ENCODE data around the gene TGFB3. TPM values are rescaled to one million over a fixed set of nuclear protein-coding genes. Genes with fewer than 3 reads are reported as not detected.

The TGFB3 gene
- total RNA-seq, 3 donors from 2014 or later (not counting 1 experiment from before 2014, with no cell fraction given) = 10.6 to 12.8 (median 12.3) TPM

- Mint-ChIP-seq H3K4me1 (no peaks in the 10 kb centered on the region), H3K9me3 (peaks cover 6 to 17% of the 10 kb centered on the region in 2 donors), H3K36me3 (peaks cover 20% of the 10 kb centered on the region), H3K27ac (no peak overlapping the region), H3K27me3 (ENCODE audit: low read depth in 2 of 2) (no peaks in the 10 kb centered on the region), H3K4me3 (no peak overlapping the region)
- WGBS (ENCODE audit: insufficient coverage) = 100% methylated on average over 2 of the region's 2 CpGs
- Histone ChIP-seq H3K27me3 (ENCODE audit: control insufficient read depth, insufficient read depth, low read length) (no peaks in the 10 kb centered on the region), H3K36me3 (ENCODE audit: control insufficient read depth, insufficient read depth, low read length) (no peaks in the 10 kb centered on the region), H3K4me3 (ENCODE audit: low read length) (no peak overlapping the region), H3K27ac (ENCODE audit: low read length) (no peak overlapping the region), H3K4me1 (ENCODE audit: control insufficient read depth, insufficient read depth, low read length) (no peaks in the 10 kb centered on the region), H3K9me3 (ENCODE audit: control insufficient read depth, insufficient read depth, low read length) (no peaks in the 10 kb centered on the region)
- intact Hi-C loops (cut with micrococcal nuclease) = no loop called here
- ATAC-seq (no peak), DNase-seq (no peak)
- TF ChIP-seq, protein P1, sequence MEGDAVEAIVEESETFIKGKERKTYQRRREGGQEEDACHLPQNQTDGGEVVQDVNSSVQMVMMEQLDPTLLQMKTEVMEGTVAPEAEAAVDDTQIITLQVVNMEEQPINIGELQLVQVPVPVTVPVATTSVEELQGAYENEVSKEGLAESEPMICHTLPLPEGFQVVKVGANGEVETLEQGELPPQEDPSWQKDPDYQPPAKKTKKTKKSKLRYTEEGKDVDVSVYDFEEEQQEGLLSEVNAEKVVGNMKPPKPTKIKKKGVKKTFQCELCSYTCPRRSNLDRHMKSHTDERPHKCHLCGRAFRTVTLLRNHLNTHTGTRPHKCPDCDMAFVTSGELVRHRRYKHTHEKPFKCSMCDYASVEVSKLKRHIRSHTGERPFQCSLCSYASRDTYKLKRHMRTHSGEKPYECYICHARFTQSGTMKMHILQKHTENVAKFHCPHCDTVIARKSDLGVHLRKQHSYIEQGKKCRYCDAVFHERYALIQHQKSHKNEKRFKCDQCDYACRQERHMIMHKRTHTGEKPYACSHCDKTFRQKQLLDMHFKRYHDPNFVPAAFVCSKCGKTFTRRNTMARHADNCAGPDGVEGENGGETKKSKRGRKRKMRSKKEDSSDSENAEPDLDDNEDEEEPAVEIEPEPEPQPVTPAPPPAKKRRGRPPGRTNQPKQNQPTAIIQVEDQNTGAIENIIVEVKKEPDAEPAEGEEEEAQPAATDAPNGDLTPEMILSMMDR (IDR thresholded peaks at IDR 0.05) = no peak
Observed at GRCh38 chr14:76022991-76023390, 41.2 kb upstream of the TGFB3 start.

DNA sequence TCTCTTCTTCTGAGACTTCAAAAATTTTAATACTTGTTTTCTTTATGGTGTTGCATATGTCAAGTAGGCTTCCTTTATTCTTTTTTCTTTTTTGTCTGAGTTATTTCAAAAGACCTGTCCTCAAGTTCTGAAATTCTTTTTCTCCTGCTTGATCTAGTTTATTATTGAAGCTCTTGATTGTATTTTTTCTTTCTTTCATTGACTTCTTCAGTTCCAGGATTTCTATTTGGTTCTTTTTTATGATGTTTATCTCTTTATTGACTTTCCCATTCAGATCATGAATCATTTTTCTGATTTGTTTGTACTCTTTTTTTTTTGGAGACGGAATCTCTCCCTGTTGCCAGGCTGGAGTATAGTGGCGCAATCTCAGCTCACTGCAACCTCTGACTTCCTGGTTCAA is 37.9 kb upstream of the TGFB3 start:
- WGBS (ENCODE audit: insufficient coverage) = 100% methylated on average over 2 of the region's 2 CpGs
- H3K4me1 ChIP-seq (ENCODE audit: control insufficient read depth, insufficient read depth, low read length) = no peaks in the 10 kb centered on the region
- H3K27me3 ChIP-seq (ENCODE audit: control insufficient read depth, insufficient read depth, low read length) = no peaks in the 10 kb centered on the region
- H3K4me3 ChIP-seq (ENCODE audit: low read length) = no peak overlapping the region
- H3K27ac ChIP-seq (ENCODE audit: low read length) = no peak overlapping the region
- no peaks in the 10 kb centered on the region for H3K36me3 ChIP-seq (ENCODE audit: control insufficient read depth, insufficient read depth, low read length)
- peaks cover 40% of the 10 kb centered on the region for H3K36me3 Mint-ChIP-seq
- TF ChIP-seq, protein P1 (IDR thresholded peaks at IDR 0.05) = no peak
- ATAC-seq (no peak), DNase-seq (no peak)
- no peak overlapping the region for H3K4me3 Mint-ChIP-seq
- H3K9me3 ChIP-seq (ENCODE audit: control insufficient read depth, insufficient read depth, low read length) = no peaks in the 10 kb centered on the region
- intact Hi-C loops (cut with micrococcal nuclease) = no loop called here
- H3K9me3 Mint-ChIP-seq = peaks cover 6 to 19% of the 10 kb centered on the region in 2 donors
- no peak overlapping the region for H3K27ac Mint-ChIP-seq
- no peaks in the 10 kb centered on the region for H3K27me3 Mint-ChIP-seq (ENCODE audit: low read depth in 2 of 2)
- no peaks in the 10 kb centered on the region for H3K4me1 Mint-ChIP-seq

DNA sequence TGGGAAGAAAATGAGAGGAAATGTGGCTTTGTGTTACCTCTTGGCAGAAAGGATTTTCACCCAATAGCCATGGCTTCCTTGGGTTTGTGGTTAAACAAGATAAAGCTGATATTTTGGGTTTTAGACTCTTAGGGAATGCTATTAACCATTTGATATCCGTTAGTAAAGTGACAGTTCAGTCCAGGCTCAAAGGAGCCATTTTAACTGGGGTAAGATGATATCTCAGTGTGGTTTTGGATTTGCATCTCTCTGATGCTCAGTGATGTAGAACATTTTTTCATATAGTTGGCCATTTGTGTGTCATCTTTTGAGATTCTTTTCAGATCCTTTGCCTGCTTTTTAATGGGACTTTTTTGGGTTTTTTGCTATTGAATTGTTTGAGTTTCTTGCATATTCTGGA is 33.9 kb upstream of the TGFB3 start:
- no peaks in the 10 kb centered on the region for H3K9me3 ChIP-seq (ENCODE audit: control insufficient read depth, insufficient read depth, low read length)
- H3K9me3 Mint-ChIP-seq = peaks cover 6 to 19% of the 10 kb centered on the region in 2 donors
- WGBS (ENCODE audit: insufficient coverage) = 86% methylated on average over 1 of the region's 1 CpG
- H3K36me3 ChIP-seq (ENCODE audit: control insufficient read depth, insufficient read depth, low read length) = no peaks in the 10 kb centered on the region
- H3K4me3 ChIP-seq (ENCODE audit: low read length) = no peak overlapping the region
- H3K4me1 Mint-ChIP-seq = no peaks in the 10 kb centered on the region
- H3K27ac Mint-ChIP-seq = no peak overlapping the region
- no peak overlapping the region for H3K27ac ChIP-seq (ENCODE audit: low read length)
- intact Hi-C loops (cut with micrococcal nuclease) = no loop called here
- H3K4me1 ChIP-seq (ENCODE audit: control insufficient read depth, insufficient read depth, low read length) = no peaks in the 10 kb centered on the region
- TF ChIP-seq, protein P1 (IDR thresholded peaks at IDR 0.05) = no peak
- H3K4me3 Mint-ChIP-seq = no peak overlapping the region
- no peak for DNase-seq
- no peak for ATAC-seq
- no peaks in the 10 kb centered on the region for H3K27me3 Mint-ChIP-seq (ENCODE audit: low read depth in 2 of 2)
- H3K27me3 ChIP-seq (ENCODE audit: control insufficient read depth, insufficient read depth, low read length) = no peaks in the 10 kb centered on the region
- peaks cover 49% of the 10 kb centered on the region for H3K36me3 Mint-ChIP-seq

- no peak overlapping the region for H3K4me3 ChIP-seq (ENCODE audit: low read length)
- no peak for ATAC-seq
- Mint-ChIP-seq H3K27ac (no peak overlapping the region), H3K27me3 (ENCODE audit: low read depth in 2 of 2) (no peaks in the 10 kb centered on the region), H3K4me3 (no peak overlapping the region), H3K9me3 (peaks cover 3 to 16% of the 10 kb centered on the region in 2 donors), H3K4me1 (no peaks in the 10 kb centered on the region), H3K36me3 (peaks cover 46% of the 10 kb centered on the region)
- WGBS (ENCODE audit: insufficient coverage) = 91% methylated on average over 1 of the region's 1 CpG
- no peaks in the 10 kb centered on the region for H3K9me3 ChIP-seq (ENCODE audit: control insufficient read depth, insufficient read depth, low read length)
- no peaks in the 10 kb centered on the region for H3K36me3 ChIP-seq (ENCODE audit: control insufficient read depth, insufficient read depth, low read length)
- TF ChIP-seq, protein P1 (IDR thresholded peaks at IDR 0.05) = no peak
- H3K4me1 ChIP-seq (ENCODE audit: control insufficient read depth, insufficient read depth, low read length) = no peaks in the 10 kb centered on the region
- intact Hi-C loops (cut with micrococcal nuclease) = no loop called here
- H3K27ac ChIP-seq (ENCODE audit: low read length) = no peak overlapping the region
- H3K27me3 ChIP-seq (ENCODE audit: control insufficient read depth, insufficient read depth, low read length) = no peaks in the 10 kb centered on the region
- DNase-seq = no peak
Observed at GRCh38 chr14:76015191-76015590, 33.4 kb upstream of the TGFB3 start.
